Astrocyte of the spinal cord (primary cell): Measurements from ENCODE around the gene CLCN7.

Experiments
- DNase-seq: peaks from one replicate; pipeline ENCODE4 v3.0.0; 2011; ENCODE audit warnings: low read depth, low spot score
- H3K4me3 ChIP-seq: 2 replicates; pipeline ENCODE4 v1.5.1; 2011; ENCODE audit warnings: low read depth, mild to moderate bottlenecking, low read length, moderate library complexity
- CTCF ChIP-seq: IDR thresholded peaks from 2 replicates; pipeline ENCODE4 v1.5.1; 2012; ENCODE audit warnings: low read depth, mild to moderate bottlenecking, low read length, inconsistent platforms
- in situ Hi-C: cut with HindIII; loops from 2 replicates; pipeline ENCODE4 v1.10.0; 2017; ENCODE audit warnings: low sequenced_read_pairs

The CLCN7 gene

DNA sequence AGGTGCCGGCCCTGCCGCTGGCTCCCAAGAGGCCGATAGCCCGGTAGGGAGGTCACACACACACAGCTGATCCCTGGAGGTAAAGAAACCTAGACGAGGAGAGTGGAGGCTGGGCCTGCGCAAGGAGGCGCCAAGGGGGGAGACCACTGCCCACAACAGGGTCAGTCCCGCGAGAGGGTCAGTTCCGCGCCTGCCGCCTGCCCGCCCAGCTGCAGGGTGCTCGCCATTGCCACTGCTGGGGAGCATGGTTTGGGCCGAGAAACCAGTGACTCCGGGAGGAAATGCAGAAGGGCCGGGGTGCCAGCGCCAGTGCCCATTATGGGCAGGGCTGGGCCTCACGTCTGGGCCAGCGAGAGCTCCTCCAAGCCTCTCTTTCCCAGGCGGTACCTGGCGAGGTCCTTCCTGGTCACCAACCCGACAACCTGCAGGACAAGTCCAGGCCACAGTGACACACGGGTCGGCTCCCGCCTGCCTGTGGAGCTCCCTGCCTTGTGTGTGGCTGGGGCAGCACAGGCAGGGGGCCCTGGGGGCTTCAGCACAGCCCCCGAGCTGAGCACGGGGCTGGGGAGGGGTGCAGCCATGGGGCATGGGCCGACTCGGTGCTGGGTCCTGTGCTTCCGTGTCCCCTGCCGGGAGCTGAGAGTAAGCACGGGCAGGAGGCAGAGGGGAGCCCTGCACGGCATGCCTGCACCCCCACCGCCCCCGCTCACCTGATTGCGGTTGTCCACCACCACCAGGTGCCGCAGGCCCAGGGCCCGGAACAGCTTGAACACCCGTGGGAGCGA, 28.3 kb downstream of the CLCN7 start:
- DNase-seq = no peak
- in situ Hi-C loops = no loop called here
- H3K4me3 ChIP-seq = no peak overlapping the region
- no peak for TF ChIP-seq CTCF

- no peak for TF ChIP-seq CTCF
- in situ Hi-C loops = no loop called here
- no peak overlapping the region for H3K4me3 ChIP-seq
- DNase-seq = no peak
Measured at GRCh38 chr16:1445518-1446203, 29.2 kb downstream of the CLCN7 start.

DNA sequence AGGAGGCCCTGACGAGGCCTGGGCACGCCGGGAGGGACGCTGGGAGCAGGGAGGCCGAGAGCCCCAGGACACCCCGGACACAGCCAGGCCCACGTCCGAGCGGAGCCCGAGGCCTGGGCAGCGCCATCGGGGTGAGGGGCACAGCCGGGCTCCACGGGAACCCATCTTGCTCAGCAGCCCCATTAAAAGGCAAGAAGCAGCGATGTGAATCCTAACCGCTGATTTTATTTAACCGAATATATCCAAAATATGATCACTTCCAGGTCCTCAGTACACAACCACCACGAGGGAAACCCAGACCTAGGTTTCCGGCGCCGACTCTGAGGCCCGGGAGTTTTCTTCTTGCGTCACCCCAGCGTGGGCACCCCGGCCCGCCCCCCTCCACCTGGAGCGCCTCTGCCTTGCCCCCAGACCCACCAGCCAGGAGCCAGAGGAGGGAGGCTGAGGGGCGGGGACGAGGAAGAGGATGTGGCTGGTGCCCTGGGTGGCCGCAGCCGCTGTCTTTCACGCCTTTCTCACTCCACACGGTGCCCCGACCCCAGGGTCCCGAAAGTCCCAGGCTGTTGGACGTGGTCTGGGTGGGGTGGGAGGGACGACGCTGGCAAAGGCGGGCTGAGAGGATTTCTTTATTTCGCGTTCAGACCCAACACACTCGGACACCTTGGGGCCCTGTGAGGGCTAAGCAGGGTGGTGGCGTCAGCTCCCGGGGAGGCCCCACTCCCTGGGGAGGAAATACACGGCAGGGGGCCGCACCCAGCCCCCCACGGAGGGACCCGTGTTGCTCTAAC, 29.9 kb downstream of the CLCN7 start:
- DNase-seq = no peak
- H3K4me3 ChIP-seq = no peak overlapping the region
- in situ Hi-C loops = no loop called here
- no peak for TF ChIP-seq CTCF

GRCh38 chr16:1443980-1444729, 30.7 kb downstream of the CLCN7 start, which contains the start of gene CCDC154:
Gene CCDC154, minus strand, starts transcription at chr16:1444556. Its CDS starts 234 bp downstream, at chr16:1444322.
- TF ChIP-seq CTCF = no peak
- no peak for DNase-seq
- H3K4me3 ChIP-seq = no peak within 1 kb of the TSS
- in situ Hi-C loops = no loop called here

GRCh38 chr16:1443403-1443973, 31.3 kb downstream of the CLCN7 start:
- in situ Hi-C loops = no loop called here
- no peak for DNase-seq
- no peak for TF ChIP-seq CTCF
- no peak overlapping the region for H3K4me3 ChIP-seq

DNA sequence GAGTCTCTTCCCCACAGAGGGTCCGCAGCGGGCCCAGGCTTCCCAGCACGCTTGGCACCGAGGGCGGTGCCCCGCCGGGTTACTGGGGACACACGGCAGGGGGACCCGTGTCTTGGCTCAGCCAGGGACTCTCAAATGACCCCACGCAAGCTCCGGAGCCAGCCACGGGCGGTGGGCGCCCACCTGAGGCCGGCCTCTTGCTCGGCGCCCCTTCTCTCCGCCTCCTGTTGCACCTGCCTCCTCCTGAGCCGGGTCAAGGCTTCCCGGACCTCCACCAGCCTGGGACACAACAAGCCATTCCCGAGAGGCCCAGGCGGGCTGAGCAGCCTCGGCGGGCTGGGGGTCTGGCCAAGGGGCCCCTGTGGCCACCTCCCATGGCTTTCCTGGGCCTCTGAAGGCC, 32.1 kb downstream of the CLCN7 start:
- DNase-seq = no peak
- in situ Hi-C loops = no loop called here
- no peak overlapping the region for H3K4me3 ChIP-seq
- TF ChIP-seq CTCF = no peak
